Upper lobe of right lung (tissue), 1 donor: ENCODE measurements around the gene MTRFR. TPM values are rescaled to one million over a fixed set of nuclear protein-coding genes. Genes with fewer than 3 reads are reported as not detected.
A peak's percentile ranks its signal among the peaks of the same experiment; 100 is the strongest.

Experiments used
- ATAC-seq: fragments of 200-7000 bp; cut with Tn5 transposase; one replicate; pipeline ENCODE4 v1.9.1; 2020; ENCODE audit warnings: mild to moderate bottlenecking, moderate library complexity
- DNase-seq: peaks from one replicate; pipeline ENCODE4 v3.0.0-alpha.2; 2020
- H3K27ac ChIP-seq: fragments of 200-600 bp; one replicate; pipeline ENCODE4 v1.8.0; 2022
- H3K27me3 ChIP-seq: fragments of 200-600 bp; one replicate; pipeline ENCODE4 v1.8.0; 2022; ENCODE audit warnings: mild to moderate bottlenecking
- H3K36me3 ChIP-seq: fragments of 200-600 bp; one replicate; pipeline ENCODE4 v1.8.0; 2022
- H3K4me1 ChIP-seq: fragments of 200-600 bp; one replicate; pipeline ENCODE4 v1.8.0; 2022
- H3K4me3 ChIP-seq: fragments of 200-600 bp; one replicate; pipeline ENCODE4 v1.8.0; 2022; ENCODE audit warnings: mild to moderate bottlenecking
- H3K9me3 ChIP-seq: fragments of 200-600 bp; one replicate; pipeline ENCODE4 v1.8.0; 2022
- CTCF ChIP-seq: fragments of 200-600 bp; IDR thresholded peaks from one replicate; pipeline ENCODE4 v1.8.0; 2022; ENCODE audit warnings: antibody characterized with exemption
- intact Hi-C: fragments of 100-400 bp; cut with DNase I; formaldehyde crosslinking; loops from one replicate; pipeline ENCODE4 v1.11.0; 2022
- total RNA-seq: library from RNA; stranded (reverse); fragmentation: NEBNext Ultra II Directional; extraction: Animal tissue kit (Norgen Biotek cat#: 25700); gene quantifications from one replicate; pipeline ENCODE4 v1.2.1, GENCODE V29; 2021
- donor health status: DM: no; HTN: yes; CAD: no; lungs with severe emphysema.

MTRFR gene
- total RNA-seq, 1 donor from 2014 or later: 13.3 TPM

- intact Hi-C loops: no loop called here
- Histone ChIP-seq H3K27ac (no peak overlapping the region), H3K36me3 (peaks cover 55% of the 10 kb centered on the region), H3K4me1 (peaks cover 6% of the 10 kb centered on the region), H3K27me3 (no peaks in the 10 kb centered on the region), H3K9me3 (no peaks in the 10 kb centered on the region), H3K4me3 (no peak overlapping the region)
- no peak for TF ChIP-seq CTCF
- no peak for DNase-seq
- no peak for ATAC-seq
These were observed 30.1 kb downstream of the MTRFR start for GRCh38 chr12:123263196-123263817.

DNA sequence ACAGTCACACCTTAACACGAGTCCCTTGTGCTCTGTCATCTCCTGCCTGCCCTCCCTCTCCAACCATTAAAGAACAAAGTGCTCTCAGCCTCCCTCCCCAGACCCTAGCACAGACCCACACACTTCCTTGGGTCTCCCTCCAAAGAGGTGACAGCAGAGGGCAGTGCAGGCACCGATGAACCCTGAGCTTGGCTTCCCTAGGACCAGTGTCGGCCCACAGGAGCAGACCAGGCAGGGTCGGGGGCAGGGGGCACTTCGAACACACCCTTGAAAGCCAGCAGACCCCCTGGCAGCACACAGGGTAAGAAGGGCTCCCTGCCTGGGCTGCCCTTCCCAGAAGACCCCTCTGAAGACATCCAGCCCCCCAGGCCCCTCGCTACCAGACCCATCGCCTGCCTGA lies 31.4 kb downstream of the MTRFR start:
- Histone ChIP-seq H3K4me1 (peaks cover 20% of the 10 kb centered on the region), H3K27ac (no peak overlapping the region), H3K4me3 (no peak overlapping the region), H3K36me3 (peaks cover 45% of the 10 kb centered on the region), H3K27me3 (no peaks in the 10 kb centered on the region), H3K9me3 (no peaks in the 10 kb centered on the region)
- intact Hi-C loops: no loop called here
- DNase-seq (no peak), ATAC-seq (peak; percentile 14)
- TF ChIP-seq CTCF: no peak

DNA sequence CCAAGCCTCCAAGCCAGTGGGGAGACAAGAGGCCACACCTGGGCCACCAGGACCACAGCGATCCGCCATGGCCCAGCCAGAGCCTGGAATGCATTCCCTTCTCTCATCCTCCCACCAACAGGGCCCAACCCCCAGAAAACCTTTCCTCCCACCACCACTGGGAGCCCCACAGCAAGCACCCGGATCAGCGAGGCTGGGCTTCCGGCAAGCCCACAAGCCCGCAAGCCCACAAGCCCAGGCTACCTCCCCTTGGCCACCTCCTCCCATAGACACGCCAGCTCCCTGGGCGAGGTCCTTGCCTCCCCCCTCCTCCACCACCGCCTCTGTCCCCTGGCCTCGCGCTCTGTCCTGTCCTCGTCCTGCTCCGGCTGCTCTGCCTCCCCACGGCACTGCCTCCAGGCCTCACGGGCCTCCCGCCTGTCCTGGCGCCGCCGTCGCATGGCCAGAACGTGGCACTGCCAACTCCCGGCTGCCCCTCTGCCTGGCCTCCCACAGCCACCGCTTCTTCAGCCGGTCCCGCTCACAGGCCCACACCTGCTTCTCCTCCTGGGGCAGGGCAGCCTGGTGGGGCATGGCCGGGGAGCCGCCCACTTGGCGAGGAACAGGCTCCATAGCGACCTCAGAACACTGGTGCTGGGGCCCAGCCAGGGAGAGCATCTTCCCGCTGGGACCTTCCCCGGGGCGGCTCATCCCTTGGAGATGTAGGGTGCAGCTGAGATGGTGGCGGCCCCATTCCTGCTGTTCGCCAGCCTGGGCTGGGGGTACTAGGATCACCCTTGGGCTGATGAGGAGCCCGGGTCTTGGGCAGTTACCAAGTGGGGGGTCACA lies 32.8 kb downstream of the MTRFR start:
- H3K27ac ChIP-seq: no peak overlapping the region
- H3K4me1 ChIP-seq: peaks cover 28% of the 10 kb centered on the region
- no peaks in the 10 kb centered on the region for H3K27me3 ChIP-seq
- DNase-seq (no peak), ATAC-seq (no peak)
- no peak overlapping the region for H3K4me3 ChIP-seq
- H3K9me3 ChIP-seq: no peaks in the 10 kb centered on the region
- TF ChIP-seq CTCF: no peak
- intact Hi-C loops: no loop called here
- H3K36me3 ChIP-seq: peaks cover 37% of the 10 kb centered on the region

DNA sequence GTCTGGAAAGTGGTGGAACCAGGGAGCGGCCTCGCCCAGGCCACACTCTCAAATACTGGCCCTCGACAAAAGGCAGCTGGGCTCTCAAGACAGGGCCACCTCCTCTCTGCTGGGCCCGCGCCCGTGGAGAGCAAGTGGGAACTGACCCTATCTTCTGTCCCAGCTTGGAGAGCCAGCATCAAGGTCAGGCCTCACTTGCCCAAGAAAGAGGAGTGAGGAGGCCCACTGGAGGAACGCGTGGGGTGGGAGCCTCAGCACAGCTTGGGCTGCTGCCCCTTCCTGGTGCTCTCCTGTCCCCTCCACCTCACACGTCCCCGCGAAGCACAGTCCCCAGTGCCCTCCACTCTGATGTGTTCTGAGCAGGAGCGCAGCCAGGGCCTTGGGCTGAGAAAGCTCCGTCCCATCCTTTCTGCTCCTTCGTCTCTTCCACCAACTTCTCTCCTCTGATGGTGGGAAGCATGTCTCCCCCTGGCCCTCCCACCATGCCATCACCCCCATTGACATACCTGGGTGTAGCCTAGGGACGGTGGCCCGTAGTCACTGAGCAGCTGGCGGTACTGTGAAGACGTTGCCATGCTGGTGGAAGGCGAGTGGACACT lies 33.5 kb downstream of the MTRFR start:
- Histone ChIP-seq H3K4me1 (peaks cover 28% of the 10 kb centered on the region), H3K4me3 (no peak overlapping the region), H3K27ac (no peak overlapping the region), H3K9me3 (no peaks in the 10 kb centered on the region), H3K36me3 (peaks cover 30% of the 10 kb centered on the region), H3K27me3 (no peaks in the 10 kb centered on the region)
- no peak for TF ChIP-seq CTCF
- intact Hi-C loops: no loop called here
- no peak for ATAC-seq
- no peak for DNase-seq

GRCh38 chr12:123267335-123267920 lies 34.2 kb downstream of the MTRFR start:
- H3K27ac ChIP-seq: peak overlapping the region; percentile 78

More at GRCh38 chr12:123267335-123267920, 34.2 kb downstream of the MTRFR start:
- Histone ChIP-seq H3K36me3 (peaks cover 23% of the 10 kb centered on the region), H3K4me3 (no peak overlapping the region), H3K4me1 (peaks cover 32% of the 10 kb centered on the region), H3K27me3 (no peaks in the 10 kb centered on the region), H3K9me3 (no peaks in the 10 kb centered on the region)
- ATAC-seq (no peak), DNase-seq (no peak)
- TF ChIP-seq CTCF: no peak
- intact Hi-C loops: no loop called here
